Keratinocyte (primary cell): Measurements from ENCODE around the gene MGAT5. TPM values are rescaled to one million over a fixed set of nuclear protein-coding genes. Genes with fewer than 3 reads are reported as not detected.

Experiments
- DNase-seq: peaks from one replicate; pipeline ENCODE4 v3.0.0-alpha.2; 2011; ENCODE audit warnings: low read depth, missing footprints, low spot score
- FAIRE-seq: peaks from 2 replicates; lab custom pipeline; 2011; peaks lifted over from hg19 to GRCh38; lab: Jason Lieb, UNC
- H2AFZ ChIP-seq: 2 replicates; pipeline ENCODE4 v1.6.0; 2012; ENCODE audit warnings: low read length, control low read depth, inconsistent platforms; ENCODE audit not compliant: control insufficient read depth
- H3K27ac ChIP-seq: 2 replicates; pipeline ENCODE4 v1.5.1; 2011; ENCODE audit warnings: low read length; ENCODE audit not compliant: control insufficient read depth, insufficient read depth
- H3K27me3 ChIP-seq: 3 replicates; pipeline ENCODE4 v1.6.0; 2011; ENCODE audit warnings: low read length; ENCODE audit not compliant: control insufficient read depth, insufficient read depth; ENCODE audit errors: extremely low read depth
- H3K36me3 ChIP-seq, 2 experiments: 2 replicates in 1 of 2; 3 replicates in 1 of 2; pipeline ENCODE4 v1.5.1; 2011; ENCODE audit warnings: low read length in 2 of 2, mild to moderate bottlenecking in 1 of 2; ENCODE audit not compliant: control insufficient read depth in 2 of 2, insufficient read depth in 2 of 2; ENCODE audit errors: extremely low read depth in 1 of 2
- H3K4me1 ChIP-seq: 3 replicates; pipeline ENCODE4 v1.5.1; 2011; ENCODE audit warnings: low read length; ENCODE audit not compliant: control insufficient read depth, insufficient read depth; ENCODE audit errors: extremely low read depth
- H3K4me2 ChIP-seq: 3 replicates; pipeline ENCODE4 v1.6.0; 2011; ENCODE audit warnings: low read depth, low read length; ENCODE audit not compliant: control insufficient read depth, insufficient read depth; ENCODE audit errors: extremely low read depth
- H3K4me3 ChIP-seq, 3 experiments: fragments of 200-600 bp in 1 of 3; sonication (generic) in 1 of 3; 2 replicates in 2 of 3; 3 replicates in 1 of 3; pipeline ENCODE4 v1.5.1; 2011 to 2016; ENCODE audit warnings: low read length in 3 of 3, mild to moderate bottlenecking in 3 of 3, control low read depth in 2 of 3, inconsistent platforms in 1 of 3, low read depth in 1 of 3, mixed read lengths in 1 of 3, mixed run types in 1 of 3, moderate library complexity in 1 of 3; ENCODE audit not compliant: control insufficient read depth in 2 of 3, insufficient read depth in 2 of 3; ENCODE audit errors: extremely low read depth in 1 of 3
- H3K79me2 ChIP-seq: 2 replicates; pipeline ENCODE4 v1.6.0; 2012; ENCODE audit warnings: low read length; ENCODE audit not compliant: control insufficient read depth, insufficient read depth
- H3K9ac ChIP-seq: 3 replicates; pipeline ENCODE4 v1.6.0; 2011; ENCODE audit warnings: low read length; ENCODE audit not compliant: control insufficient read depth, insufficient read depth; ENCODE audit errors: extremely low read depth
- H3K9me1 ChIP-seq: 3 replicates; pipeline ENCODE4 v1.6.0; 2011; ENCODE audit warnings: low read length; ENCODE audit not compliant: control insufficient read depth, insufficient read depth; ENCODE audit errors: extremely low read depth
- H3K9me3 ChIP-seq: 2 replicates; pipeline ENCODE4 v1.5.1; 2012; ENCODE audit warnings: low read depth, low read length; ENCODE audit not compliant: control insufficient read depth
- H4K20me1 ChIP-seq: 3 replicates; pipeline ENCODE4 v1.6.0; 2011; ENCODE audit warnings: low read length; ENCODE audit not compliant: control insufficient read depth, insufficient read depth; ENCODE audit errors: extremely low read depth
- EZH2 ChIP-seq: IDR thresholded peaks from one replicate; pipeline ENCODE4 v1.6.1; 2012; ENCODE audit warnings: inconsistent platforms, mild to moderate bottlenecking, low read length, moderate library complexity
- dilution Hi-C: fragments of 300-500 bp; cut with MboI; formaldehyde crosslinking; loops from one replicate; pipeline ENCODE4 v1.7.0; 2020; ENCODE audit warnings: low sequenced_read_pairs; ENCODE audit not compliant: extremely low pct_ligation_motif_present
- polyA plus RNA-seq, 5 experiments: library from polyadenylated mRNA; depleted of rRNA in 3 of 5; stranded (reverse) in 3 of 5; stranded (forward) in 1 of 5; unstranded in 1 of 5; fragments of >200 nt; gene quantifications; 1 replicate in 1 of 5; 2 replicates in 3 of 5; 3 replicates in 1 of 5; pipeline versions ENCODE4 v1.2.1 to v1.2.3, GENCODE V29; 2011 to 2012; ENCODE audit warnings: missing spikeins in 2 of 5, low read depth in 1 of 5, low replicate concordance in 1 of 5
- TF ChIP-seq, protein P1 (sequence below), 3 experiments: IDR thresholded peaks in 1 of 3; conservative IDR thresholded peaks in 1 of 3; optimal IDR thresholded peaks in 1 of 3; 2 replicates in 2 of 3; 3 replicates in 1 of 3; pipeline versions ENCODE3 to v1.5.1; 2011; ENCODE audit warnings: low read length in 3 of 3, mild to moderate bottlenecking in 3 of 3, moderate library complexity in 2 of 3, control low read depth in 1 of 3, inconsistent platforms in 1 of 3; ENCODE audit not compliant: insufficient read depth in 2 of 3; ENCODE audit errors: extremely low read depth in 1 of 3

Gene MGAT5
- polyA plus RNA-seq, 1 donor (not counting 4 experiments of a cell fraction or from before 2014, with no cell fraction given): 23.0 TPM

DNA sequence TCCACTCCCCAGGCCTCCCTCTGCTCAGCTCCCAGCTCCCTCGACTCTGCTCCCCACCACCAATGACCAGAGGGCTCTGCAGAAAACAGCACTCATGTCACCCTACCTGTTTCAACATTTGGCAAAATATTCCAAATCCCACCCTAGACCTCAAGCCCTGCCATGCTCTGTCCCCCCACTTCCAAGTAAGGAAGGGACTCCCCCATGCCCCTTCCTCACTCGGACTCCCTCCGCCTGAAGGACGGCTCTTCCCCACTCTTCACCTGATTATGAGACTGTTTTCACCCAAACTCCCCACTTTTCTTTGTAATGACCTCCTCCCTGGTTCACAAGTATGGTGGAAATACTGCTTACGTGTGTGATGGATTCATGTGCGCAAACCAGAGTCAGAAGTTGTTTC, 208.4 kb downstream of the MGAT5 start:
- H4K20me1 ChIP-seq: no peaks in the 10 kb centered on the region
- H3K79me2 ChIP-seq: no peaks in the 10 kb centered on the region
- no peaks in the 10 kb centered on the region for H3K36me3 ChIP-seq
- H2AFZ ChIP-seq: no peak overlapping the region
- dilution Hi-C loops: no loop called here
- no peaks in the 10 kb centered on the region for H3K9me3 ChIP-seq
- FAIRE-seq (no peak), DNase-seq (no peak)
- no peaks in the 10 kb centered on the region for H3K9me1 ChIP-seq
- H3K9ac ChIP-seq: no peak overlapping the region
- peaks cover 4% of the 10 kb centered on the region for H3K27me3 ChIP-seq
- no peak overlapping the region for H3K27ac ChIP-seq
- peaks cover 8% of the 10 kb centered on the region for H3K4me1 ChIP-seq
- H3K4me2 ChIP-seq: no peak overlapping the region
- no peak overlapping the region for H3K4me3 ChIP-seq
- TF ChIP-seq EZH2: no peak
- TF ChIP-seq, protein P1, sequence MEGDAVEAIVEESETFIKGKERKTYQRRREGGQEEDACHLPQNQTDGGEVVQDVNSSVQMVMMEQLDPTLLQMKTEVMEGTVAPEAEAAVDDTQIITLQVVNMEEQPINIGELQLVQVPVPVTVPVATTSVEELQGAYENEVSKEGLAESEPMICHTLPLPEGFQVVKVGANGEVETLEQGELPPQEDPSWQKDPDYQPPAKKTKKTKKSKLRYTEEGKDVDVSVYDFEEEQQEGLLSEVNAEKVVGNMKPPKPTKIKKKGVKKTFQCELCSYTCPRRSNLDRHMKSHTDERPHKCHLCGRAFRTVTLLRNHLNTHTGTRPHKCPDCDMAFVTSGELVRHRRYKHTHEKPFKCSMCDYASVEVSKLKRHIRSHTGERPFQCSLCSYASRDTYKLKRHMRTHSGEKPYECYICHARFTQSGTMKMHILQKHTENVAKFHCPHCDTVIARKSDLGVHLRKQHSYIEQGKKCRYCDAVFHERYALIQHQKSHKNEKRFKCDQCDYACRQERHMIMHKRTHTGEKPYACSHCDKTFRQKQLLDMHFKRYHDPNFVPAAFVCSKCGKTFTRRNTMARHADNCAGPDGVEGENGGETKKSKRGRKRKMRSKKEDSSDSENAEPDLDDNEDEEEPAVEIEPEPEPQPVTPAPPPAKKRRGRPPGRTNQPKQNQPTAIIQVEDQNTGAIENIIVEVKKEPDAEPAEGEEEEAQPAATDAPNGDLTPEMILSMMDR (optimal IDR thresholded peaks at IDR 0.05 in 1 of 3, IDR thresholded peaks at IDR 0.05 in 1 of 3, conservative IDR thresholded peaks at IDR 0.05 in 1 of 3; ENCODE audit: extremely low read depth in 1 of 3, insufficient read depth in 2 of 3, low read length in 3 of 3): no peak

DNA sequence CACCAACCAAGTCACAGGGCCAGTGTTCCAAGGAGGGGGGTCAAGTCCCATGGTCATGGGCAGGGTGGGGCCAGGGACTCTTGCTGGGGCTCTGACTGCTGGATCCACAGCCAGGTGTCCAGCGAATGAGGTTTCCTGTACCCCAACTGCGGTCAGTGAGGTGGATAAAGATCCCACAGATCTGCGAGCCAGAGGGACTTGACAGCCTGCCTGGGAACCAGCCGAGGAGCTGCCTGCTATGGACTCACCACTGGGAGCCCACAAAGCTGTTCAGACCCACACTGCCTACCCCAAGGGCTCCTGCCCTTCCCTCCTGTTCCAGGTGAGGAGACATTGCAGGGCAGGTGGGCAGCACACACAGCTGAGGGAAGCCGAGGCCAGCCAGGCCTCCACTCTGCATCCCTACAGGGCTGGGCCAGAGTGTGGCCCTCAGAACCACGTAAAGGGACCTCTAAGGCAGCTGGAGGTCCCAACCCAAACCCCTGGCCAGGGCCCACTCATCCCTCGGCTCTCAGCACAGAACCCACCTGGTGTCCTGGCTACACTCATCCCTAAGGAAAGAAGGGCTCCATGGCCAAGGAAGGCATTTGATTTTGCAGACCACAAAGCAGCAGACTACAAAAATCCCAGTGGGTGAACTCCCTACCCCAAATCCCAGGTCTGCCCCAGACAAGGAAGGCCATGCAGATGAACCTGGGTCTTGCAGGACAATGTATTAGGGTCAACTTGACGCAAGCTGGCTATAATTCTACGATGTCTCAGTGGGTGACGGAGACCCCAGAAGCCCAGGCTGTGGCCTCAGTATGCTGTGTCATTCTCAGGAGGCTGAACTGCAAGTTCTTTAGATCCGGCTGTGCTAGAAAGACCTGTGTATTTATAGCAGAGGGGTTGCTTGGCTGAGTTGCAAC, 209.2 kb downstream of the MGAT5 start:
- Histone ChIP-seq H3K4me1 (peaks cover 8% of the 10 kb centered on the region), H3K9me1 (no peaks in the 10 kb centered on the region), H3K9ac (no peak overlapping the region), H2AFZ (no peak overlapping the region), H3K4me3 (no peak overlapping the region), H4K20me1 (no peaks in the 10 kb centered on the region), H3K79me2 (no peaks in the 10 kb centered on the region), H3K9me3 (no peaks in the 10 kb centered on the region), H3K4me2 (no peak overlapping the region), H3K36me3 (no peaks in the 10 kb centered on the region), H3K27ac (no peak overlapping the region), H3K27me3 (peaks cover 4% of the 10 kb centered on the region)
- TF ChIP-seq EZH2: no peak
- TF ChIP-seq, protein P1 (optimal IDR thresholded peaks at IDR 0.05 in 1 of 3, IDR thresholded peaks at IDR 0.05 in 1 of 3, conservative IDR thresholded peaks at IDR 0.05 in 1 of 3; ENCODE audit: extremely low read depth in 1 of 3, insufficient read depth in 2 of 3, low read length in 3 of 3): no peak
- DNase-seq (no peak), FAIRE-seq (no peak)
- dilution Hi-C loops: no loop called here
